ENCODE measurements around the gene NOTCH4. TPM values are rescaled to one million over a fixed set of nuclear protein-coding genes. Genes with fewer than 3 reads are reported as not detected.

The NOTCH4 gene
- total RNA-seq, 4 donors from 2014 or later = 2.6 to 24.3 (median 9.6) TPM

GRCh38 chr6:32216285-32216684 is 7.6 kb downstream of the NOTCH4 start:
- H3K4me1 ChIP-seq = no peaks in the 10 kb centered on the region
- DNase-seq = no peak
- no peak overlapping the region for H3K4me3 ChIP-seq
- H3K9me3 ChIP-seq = no peaks in the 10 kb centered on the region
- H3K36me3 ChIP-seq = no peaks in the 10 kb centered on the region
- H3K27ac ChIP-seq = no peak overlapping the region
- TF ChIP-seq POLR2AphosphoS5 (IDR thresholded peaks at IDR 0.05) = no peak
- no peak for TF ChIP-seq POLR2A (IDR thresholded peaks at IDR 0.05)
- TF ChIP-seq CTCF (IDR thresholded peaks at IDR 0.05) = no peak
- TF ChIP-seq EP300 (IDR thresholded peaks at IDR 0.05; ENCODE audit: low read depth) = no peak
- intact Hi-C loops (cut with DNase I; ENCODE audit: low total_unique reads) = no loop called here
- in situ Hi-C loops (cut with MboI; ENCODE audit: low pct_ligation_motif_present in 1 of 4, low pct_unique_long_range_greater_than_20kb in 1 of 4, low sequenced_read_pairs in 3 of 4) = no loop called here
- WGBS, 2 donors (ENCODE audit: low coverage in 1 of 2) = 82 to 87% methylated on average over 8 to 10 of the region's 10 CpGs
- H3K27me3 ChIP-seq = no peaks in the 10 kb centered on the region

- Histone ChIP-seq H3K4me1 (no peaks in the 10 kb centered on the region), H3K9me3 (no peaks in the 10 kb centered on the region), H3K36me3 (no peaks in the 10 kb centered on the region), H3K27me3 (no peaks in the 10 kb centered on the region), H3K27ac (no peak overlapping the region), H3K4me3 (no peak overlapping the region)
- TF ChIP-seq EP300 (IDR thresholded peaks at IDR 0.05; ENCODE audit: low read depth) (no peak), POLR2A (IDR thresholded peaks at IDR 0.05) (no peak), CTCF (IDR thresholded peaks at IDR 0.05) (no peak)
- intact Hi-C loops (cut with DNase I; ENCODE audit: low total_unique reads) = no loop called here
- no peak for DNase-seq
- in situ Hi-C loops (cut with MboI; ENCODE audit: low pct_ligation_motif_present in 1 of 4, low pct_unique_long_range_greater_than_20kb in 1 of 4, low sequenced_read_pairs in 3 of 4) = no loop called here
- WGBS, 2 donors (ENCODE audit: low coverage in 1 of 2) = 91 to 93% methylated on average over 4 of the region's 4 CpGs
Measured at GRCh38 chr6:32215617-32216016, 8.2 kb downstream of the NOTCH4 start.

DNA sequence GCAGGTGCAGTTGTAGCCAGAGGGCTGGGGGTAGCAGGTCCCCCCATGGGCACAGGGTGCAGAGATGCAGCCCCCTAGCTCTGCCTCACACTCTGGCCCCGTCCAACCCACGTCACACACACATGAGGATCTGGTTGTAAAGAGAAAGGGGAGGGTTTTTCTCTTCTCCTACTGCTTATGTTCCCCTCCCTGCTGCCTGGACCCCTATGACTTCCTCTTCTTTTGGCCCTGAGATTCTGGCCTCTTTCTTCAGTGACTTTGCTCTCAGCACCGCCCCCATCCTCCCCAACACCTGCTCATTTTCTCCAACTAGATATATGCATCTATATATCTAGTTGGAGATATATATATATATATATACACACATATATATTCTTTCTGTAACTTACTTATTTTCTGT is 9.7 kb downstream of the NOTCH4 start:
- Histone ChIP-seq H3K4me1 (no peaks in the 10 kb centered on the region), H3K9me3 (no peaks in the 10 kb centered on the region), H3K36me3 (no peaks in the 10 kb centered on the region), H3K4me3 (no peak overlapping the region), H3K27me3 (no peaks in the 10 kb centered on the region), H3K27ac (no peak overlapping the region)
- WGBS, 2 donors (ENCODE audit: low coverage in 1 of 2) = 78 to 80% methylated on average over 1 to 3 of the region's 3 CpGs
- no peak for DNase-seq
- in situ Hi-C loops (cut with MboI; ENCODE audit: low pct_ligation_motif_present in 1 of 4, low pct_unique_long_range_greater_than_20kb in 1 of 4, low sequenced_read_pairs in 3 of 4) (no loop called here), intact Hi-C loops (cut with DNase I; ENCODE audit: low total_unique reads) (no loop called here)
- TF ChIP-seq EP300 (IDR thresholded peaks at IDR 0.05; ENCODE audit: low read depth) (no peak), CTCF (IDR thresholded peaks at IDR 0.05) (no peak), POLR2A (IDR thresholded peaks at IDR 0.05) (no peak), POLR2AphosphoS5 (IDR thresholded peaks at IDR 0.05) (no peak)

- 84 to 100% methylated on average over 2 to 6 of the region's 6 CpGs for WGBS, 2 donors (ENCODE audit: low coverage in 1 of 2)
- TF ChIP-seq CTCF (IDR thresholded peaks at IDR 0.05) (no peak), POLR2AphosphoS5 (IDR thresholded peaks at IDR 0.05) (no peak), POLR2A (IDR thresholded peaks at IDR 0.05) (no peak), EP300 (IDR thresholded peaks at IDR 0.05; ENCODE audit: low read depth) (no peak)
- in situ Hi-C loops (cut with MboI; ENCODE audit: low pct_ligation_motif_present in 1 of 4, low pct_unique_long_range_greater_than_20kb in 1 of 4, low sequenced_read_pairs in 3 of 4) (no loop called here), intact Hi-C loops (cut with DNase I; ENCODE audit: low total_unique reads) (no loop called here)
- no peak overlapping the region for H3K4me3 ChIP-seq
- H3K9me3 ChIP-seq = no peaks in the 10 kb centered on the region
- DNase-seq = no peak
- H3K27ac ChIP-seq = no peak overlapping the region
- no peaks in the 10 kb centered on the region for H3K4me1 ChIP-seq
- H3K27me3 ChIP-seq = no peaks in the 10 kb centered on the region
- no peaks in the 10 kb centered on the region for H3K36me3 ChIP-seq
Measured at GRCh38 chr6:32213649-32214048, 10.2 kb downstream of the NOTCH4 start.

Measured in transverse colon (tissue), 4 donors.